HG02759 (cell line): ENCODE results near the gene STX18.

ENCODE experiments used
- ATAC-seq: cut with Tn5 transposase; IDR thresholded peaks from one replicate; pipeline ENCODE4 v1.9.1; 2021; ENCODE audit warnings: mild to moderate bottlenecking, moderate library complexity; ENCODE audit not compliant: unreplicated experiment

STX18 gene

DNA sequence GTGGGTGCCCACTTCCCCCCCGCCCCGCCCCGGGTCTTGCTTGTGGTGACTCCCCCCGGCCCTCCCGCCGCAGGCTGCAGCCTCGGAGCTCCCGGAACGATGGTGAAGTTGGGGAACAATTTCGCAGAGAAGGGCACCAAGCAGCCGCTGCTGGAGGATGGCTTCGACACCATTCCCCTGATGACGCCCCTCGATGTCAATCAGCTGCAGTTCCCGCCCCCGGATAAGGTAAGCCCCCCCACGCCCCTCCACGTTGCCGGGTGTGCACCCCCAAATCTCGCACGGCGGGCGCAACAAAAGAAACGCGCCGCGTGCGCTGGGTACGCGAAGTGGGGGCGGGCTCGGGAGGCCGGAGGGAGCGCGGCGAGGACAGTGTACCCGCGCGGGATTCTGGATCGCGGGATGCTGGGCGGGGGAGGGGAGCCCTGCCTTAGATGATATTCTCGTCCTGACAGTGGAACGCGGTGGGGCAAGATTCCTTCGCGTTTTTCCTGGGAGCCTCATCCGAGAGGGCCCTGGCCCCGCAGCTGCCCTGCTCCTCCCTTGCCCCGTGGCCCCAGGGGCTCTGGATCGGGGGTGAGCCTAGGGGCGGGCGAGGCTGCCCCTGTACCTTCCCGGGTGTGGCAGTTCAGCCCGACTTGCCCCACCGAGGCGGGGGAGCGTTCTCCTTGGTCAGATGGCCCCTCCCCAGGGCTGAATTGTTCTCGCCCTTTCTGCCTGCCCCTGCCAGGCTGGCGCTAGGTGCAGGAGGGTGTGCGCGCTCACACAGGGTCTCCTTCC, 154.1 kb downstream of the STX18 start:
- ATAC-seq, result no peak

- ATAC-seq, result no peak
These were observed 155.0 kb downstream of the STX18 start, which contains the start of gene NSG1 for GRCh38 chr4:4386736-4387392. Gene NSG1 (plus strand): TSS chr4:4387102. CDS start chr4:4387630, 528 bp downstream.

DNA sequence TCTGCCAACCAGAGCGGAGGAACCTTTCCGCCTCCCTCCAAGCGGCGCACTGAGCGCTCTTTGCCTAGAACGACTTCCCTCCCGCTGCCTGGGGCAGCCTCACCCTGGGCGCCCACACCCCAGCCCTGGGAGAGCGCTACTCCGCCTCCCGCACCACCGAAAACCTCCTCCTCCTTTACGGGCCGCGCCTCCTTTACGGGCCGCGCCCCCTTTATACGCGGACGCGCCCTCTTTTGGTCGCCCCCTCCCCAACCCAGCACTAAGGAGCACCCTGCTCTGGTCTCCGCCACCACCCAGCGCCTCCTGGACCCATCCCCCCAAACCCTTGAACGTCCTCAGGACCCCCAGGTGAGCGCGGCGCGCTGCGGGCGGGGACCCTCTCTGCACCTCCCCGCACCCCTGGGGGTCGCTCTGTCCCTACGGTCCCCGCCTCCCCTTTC, 155.5 kb downstream of the STX18 start:
- no peak for ATAC-seq

DNA sequence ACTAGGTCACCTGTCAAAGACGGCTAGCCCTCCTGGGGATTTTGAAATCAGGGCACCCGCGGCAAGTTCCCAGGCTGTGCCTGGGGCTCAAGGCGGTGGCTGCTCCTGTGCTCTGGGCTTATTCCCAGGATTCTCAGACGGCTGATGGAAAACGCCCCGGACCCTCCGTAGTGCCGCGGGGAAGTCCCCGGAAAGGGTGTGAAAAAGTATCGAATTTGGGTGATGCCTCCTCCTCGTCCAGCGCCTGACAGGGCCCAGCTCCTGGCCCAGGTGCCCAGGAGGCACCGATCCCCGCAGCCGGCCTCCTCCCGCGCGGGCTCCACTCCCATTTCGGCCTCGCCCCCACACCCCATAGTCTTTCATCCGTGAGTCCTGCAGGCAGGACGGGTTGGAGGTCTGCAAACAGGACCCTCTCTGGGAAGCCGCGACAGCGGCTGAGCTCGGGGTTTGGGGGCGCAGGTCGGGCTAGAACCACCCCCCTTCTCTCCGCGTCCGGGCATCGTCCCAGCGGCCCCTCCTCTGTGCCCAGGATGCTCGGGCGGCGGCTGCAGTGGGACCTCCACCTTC, 156.0 kb downstream of the STX18 start:
- ATAC-seq, result no peak

DNA sequence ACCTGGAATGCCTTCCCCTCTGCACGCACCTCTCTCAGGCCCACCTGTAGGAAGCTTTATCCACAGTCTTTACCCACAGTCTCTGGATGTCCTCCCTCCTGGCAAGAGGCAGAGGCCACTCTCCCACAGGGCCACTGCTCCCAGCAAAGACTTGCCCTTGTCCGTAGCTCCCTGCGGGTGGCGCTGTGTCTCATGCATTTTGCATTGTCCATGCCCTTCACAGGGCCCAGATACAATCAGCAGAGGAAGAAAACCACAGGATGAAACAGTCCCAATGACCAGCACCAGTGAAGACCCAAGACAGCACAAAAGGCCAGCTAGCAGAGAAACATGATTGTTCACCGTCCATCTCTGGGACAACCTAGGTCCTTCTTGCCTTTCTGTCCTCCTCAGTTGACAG, 157.0 kb downstream of the STX18 start:
- ATAC-seq, result no peak

GRCh38 chr4:4383085-4383484, 158.8 kb downstream of the STX18 start:
- ATAC-seq, result no peak

DNA sequence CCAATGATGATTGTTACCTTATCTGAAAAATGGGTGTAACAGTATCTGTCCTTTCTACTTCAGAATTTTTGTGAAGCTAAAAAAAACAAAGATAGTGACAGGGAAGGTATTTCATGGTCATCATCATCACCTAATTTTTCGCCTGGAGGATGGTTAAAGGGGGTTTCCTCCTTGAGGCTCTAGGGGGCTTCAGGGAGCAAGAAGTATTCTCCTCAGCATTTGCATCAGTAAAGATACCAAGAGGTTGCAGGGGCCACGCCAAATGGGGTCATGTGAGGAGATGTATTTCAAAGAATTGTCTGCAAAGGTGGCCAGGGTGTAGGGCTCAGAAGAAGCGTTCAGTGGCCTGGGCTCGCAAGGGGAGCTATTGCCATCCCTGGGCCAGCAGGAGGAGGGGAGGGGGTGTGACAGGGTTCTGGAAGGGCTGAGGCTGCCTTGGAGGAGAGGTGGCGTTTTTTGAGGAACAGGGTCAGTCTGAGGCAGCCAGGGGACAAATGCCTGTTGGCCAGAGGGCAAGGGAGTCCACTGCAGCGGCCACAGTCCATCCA, 162.2 kb downstream of the STX18 start:
- no peak for ATAC-seq

DNA sequence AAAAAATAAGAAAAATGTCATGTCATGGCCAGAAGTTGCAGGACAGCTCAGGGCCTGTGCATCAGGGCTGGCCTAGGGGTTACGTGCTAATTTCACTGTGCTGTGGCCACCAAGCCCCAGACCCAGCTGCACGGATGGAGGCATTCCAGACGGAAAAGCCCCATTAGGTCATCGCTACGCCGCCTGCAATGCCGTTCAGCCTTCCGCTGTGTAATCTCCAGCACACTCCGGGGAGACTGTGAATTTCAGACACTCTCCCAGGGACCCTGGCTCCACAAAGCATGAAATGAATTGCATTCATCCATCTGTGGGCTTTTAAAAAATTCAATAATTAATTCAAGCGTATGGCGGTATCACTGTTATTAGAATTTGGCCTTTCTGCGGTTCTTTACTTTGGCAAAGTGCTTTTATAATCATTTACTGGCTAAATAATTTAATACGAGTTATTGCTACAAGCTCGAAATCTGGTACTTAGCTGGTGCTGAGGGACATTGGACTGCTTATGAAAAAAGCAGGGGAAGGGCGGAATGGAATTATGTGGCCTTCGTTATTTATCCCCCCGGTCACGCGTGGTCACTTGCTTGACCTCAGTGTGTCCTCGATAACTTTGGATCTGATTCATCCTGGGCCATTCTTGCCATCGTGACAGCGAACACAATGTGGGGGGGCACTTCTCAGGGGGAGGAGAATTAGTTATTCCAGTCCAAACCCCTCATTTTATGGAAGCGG, 164.0 kb downstream of the STX18 start:
- no peak for ATAC-seq

DNA sequence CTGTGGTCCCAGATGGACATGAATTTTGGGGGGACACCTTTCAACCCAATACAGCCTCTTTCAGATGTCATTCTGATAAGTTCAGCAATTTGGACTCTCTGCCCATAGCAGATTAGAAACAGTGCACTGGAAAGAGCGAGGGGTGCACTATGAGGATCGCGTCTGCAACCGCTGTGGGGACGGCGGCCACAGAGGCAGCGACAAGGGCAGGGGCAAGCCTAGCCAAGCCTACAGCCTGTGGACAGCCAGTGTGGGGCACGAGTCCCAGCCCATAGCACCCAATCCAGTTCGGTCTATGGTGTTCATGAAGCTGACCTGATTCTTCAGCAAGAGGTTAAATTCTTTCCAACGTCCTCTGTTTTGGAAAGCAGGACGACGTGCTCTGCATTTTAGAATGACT, 164.7 kb downstream of the STX18 start:
- ATAC-seq, result no peak

DNA sequence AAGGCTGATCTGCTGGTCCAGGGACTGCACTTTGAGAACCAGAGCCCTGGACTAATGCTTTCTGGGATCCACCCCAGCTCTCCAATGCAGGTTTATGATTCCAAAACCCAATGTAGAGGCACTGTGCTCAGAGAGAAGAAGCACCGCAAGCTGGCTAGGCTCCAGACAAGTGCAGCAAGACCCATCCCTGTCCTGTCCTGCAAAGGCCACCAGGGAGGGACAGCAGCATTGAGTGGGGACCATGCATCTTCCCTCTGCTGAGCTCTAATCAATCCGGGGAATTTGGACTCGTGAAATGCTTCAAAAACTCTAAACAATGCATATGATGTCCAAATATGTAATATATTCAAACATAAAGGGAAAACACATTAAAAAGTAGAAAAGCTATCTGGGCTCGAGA, 165.8 kb downstream of the STX18 start:
- no peak for ATAC-seq

- no peak for ATAC-seq
These were observed 167.3 kb downstream of the STX18 start for GRCh38 chr4:4374388-4375098.
